GM21576 (cell line): Measurements from ENCODE around the gene MTSS2.

Experiments used
- ATAC-seq: cut with Tn5 transposase; IDR thresholded peaks from one replicate; pipeline ENCODE4 v1.9.1; 2021; ENCODE audit warnings: mild to moderate bottlenecking, moderate library complexity; ENCODE audit not compliant: unreplicated experiment

The MTSS2 gene

GRCh38 chr16:70685938-70686375 lies at the start of gene MTSS2:
MTSS2 (minus strand) TSS chr16:70686053; CDS start chr16:70685791, 262 bp downstream.
- ATAC-seq = no peak

- ATAC-seq = no peak
These were observed 49.5 kb upstream of the MTSS2 start for GRCh38 chr16:70735141-70735979.

GRCh38 chr16:70734522-70735095 lies 48.8 kb upstream of the MTSS2 start:
- ATAC-seq = no peak

- ATAC-seq = no peak
These were observed 45.1 kb upstream of the MTSS2 start for GRCh38 chr16:70730944-70731343.

- no peak for ATAC-seq
These were observed 44.2 kb upstream of the MTSS2 start for GRCh38 chr16:70730031-70730430.

- ATAC-seq = no peak
These were observed 43.4 kb upstream of the MTSS2 start for GRCh38 chr16:70729292-70729691.

GRCh38 chr16:70728150-70728549 lies 42.3 kb upstream of the MTSS2 start:
- no peak for ATAC-seq

- no peak for ATAC-seq
These were observed 41.1 kb upstream of the MTSS2 start for GRCh38 chr16:70726892-70727361.

GRCh38 chr16:70725912-70726828 lies 40.3 kb upstream of the MTSS2 start:
- no peak for ATAC-seq

- no peak for ATAC-seq
These were observed 39.4 kb upstream of the MTSS2 start for GRCh38 chr16:70725024-70725911.

- no peak for ATAC-seq
These were observed 38.5 kb upstream of the MTSS2 start for GRCh38 chr16:70724146-70725023.

- ATAC-seq = no peak
These were observed 37.9 kb upstream of the MTSS2 start for GRCh38 chr16:70723740-70724145.

- ATAC-seq = no peak
These were observed 35.5 kb upstream of the MTSS2 start for GRCh38 chr16:70721202-70721963.

GRCh38 chr16:70720425-70721201 lies 34.8 kb upstream of the MTSS2 start:
- ATAC-seq = no peak

GRCh38 chr16:70717065-70717464 lies 31.2 kb upstream of the MTSS2 start:
- ATAC-seq = no peak

- ATAC-seq = no peak
These were observed 30.1 kb upstream of the MTSS2 start for GRCh38 chr16:70715860-70716357.

- no peak for ATAC-seq
These were observed 29.4 kb upstream of the MTSS2 start for GRCh38 chr16:70715055-70715858.
